ENCODE measurements around the gene IPO7.
"Not testable (repeated sequence)": the region's sequence is repeated elsewhere in the genome, so short reads cannot be mapped to it uniquely, and the experiment has no call there.

IPO7 gene

GRCh38 chr11:9401884-9402283, 17.4 kb downstream of the IPO7 start:
- DNase-seq = not testable (repeated sequence)

GRCh38 chr11:9428706-9429105, 44.3 kb downstream of the IPO7 start:
- no peak for DNase-seq

- no peak for DNase-seq
Measured at GRCh38 chr11:9438611-9439010, 54.2 kb downstream of the IPO7 start.

- no peak for DNase-seq
Measured at GRCh38 chr11:9446230-9446629, 61.8 kb downstream of the IPO7 start.

GRCh38 chr11:9448576-9449352, 64.3 kb downstream of the IPO7 start:
- DNase-seq = no peak

- not testable (repeated sequence) for DNase-seq
Measured at GRCh38 chr11:9452023-9452422, 67.6 kb downstream of the IPO7 start.

GRCh38 chr11:9455722-9456121, 71.3 kb downstream of the IPO7 start:
- no peak for DNase-seq

GRCh38 chr11:9459667-9460321, 75.3 kb downstream of the IPO7 start:
- peak; percentile 36 for DNase-seq

GRCh38 chr11:9460322-9461062, 76.0 kb downstream of the IPO7 start, which contains the start of gene ZNF143:
ZNF143 (plus strand) TSS chr11:9461012; CDS start chr11:9471309, 10,297 bp downstream.
- peak; percentile 100 for DNase-seq

- peak; percentile 80 for DNase-seq
Measured at GRCh38 chr11:9461063-9461759, 76.8 kb downstream of the IPO7 start.

GRCh38 chr11:9461760-9462134, 77.3 kb downstream of the IPO7 start:
- DNase-seq = no peak

- no peak for DNase-seq
Measured at GRCh38 chr11:9462172-9462799, 77.8 kb downstream of the IPO7 start.

- DNase-seq = no peak
Measured at GRCh38 chr11:9462806-9463537, 78.5 kb downstream of the IPO7 start.

- no peak for DNase-seq
Measured at GRCh38 chr11:9470765-9471164, 86.3 kb downstream of the IPO7 start.

- DNase-seq = no peak
Measured at GRCh38 chr11:9473408-9473807, 89.0 kb downstream of the IPO7 start.

- DNase-seq = no peak
Measured at GRCh38 chr11:9479899-9480298, 95.4 kb downstream of the IPO7 start.

- DNase-seq = no peak
Measured at GRCh38 chr11:9489080-9489765, 104.8 kb downstream of the IPO7 start.

- DNase-seq = no peak
Measured at GRCh38 chr11:9490376-9490775, 105.9 kb downstream of the IPO7 start.

- DNase-seq = no peak
Measured at GRCh38 chr11:9493492-9493891, 109.0 kb downstream of the IPO7 start.

- DNase-seq = no peak
Measured at GRCh38 chr11:9494316-9494715, 109.9 kb downstream of the IPO7 start.

GRCh38 chr11:9495803-9496514, 111.5 kb downstream of the IPO7 start:
- DNase-seq = no peak

Data from stimulated activated CD4-positive, alpha-beta T cell treated with anti-CD3 and anti-CD28 coated beads, Interleukin-1b, Interleukin-23, amount 100 ng/mL, for 48 hours (primary cell).